DND-41 (cell line): ENCODE measurements around the gene THG1L.

Experiments
- CTCF ChIP-seq: IDR thresholded peaks from 2 replicates; pipeline ENCODE4 v1.5.1; 2012; ENCODE audit warnings: borderline replicate concordance, low read length, moderate library complexity, mild to moderate bottlenecking; ENCODE audit not compliant: poor library complexity, severe bottlenecking; ENCODE audit errors: extremely low read depth
- EZH2 ChIP-seq: IDR thresholded peaks from 3 replicates; pipeline ENCODE4 v1.6.1; 2012; ENCODE audit warnings: borderline replicate concordance, low read depth, mild to moderate bottlenecking, moderate library complexity, low read length, inconsistent platforms; ENCODE audit not compliant: severe bottlenecking

- no peak for TF ChIP-seq EZH2
- TF ChIP-seq CTCF = no peak
These were observed 22.4 kb upstream of the THG1L start for GRCh38 chr5:157708866-157709265.
